ENCODE measurements around the gene MICALL2.

GRCh38 chr7:1388703-1389335 lies 70.5 kb downstream of the MICALL2 start:
- TF ChIP-seq CTCF (IDR thresholded peaks at IDR 0.05) (no peak), POLR2A (IDR thresholded peaks at IDR 0.05) (no peak)

Measured in right lobe of liver (tissue), 4 donors.